ENCODE measurements around the gene SEC61A1.

The SEC61A1 gene

GRCh38 chr3:128076483-128077201 lies 24.4 kb downstream of the SEC61A1 start:
- no peak for TF ChIP-seq CTCF (IDR thresholded peaks at IDR 0.05; ENCODE audit: low read depth, low read length, missing control alignments)
- H3K4me3 ChIP-seq (replicated peaks; ENCODE audit: low read depth, low read length), result no peak overlapping the region
- no peak for DNase-seq (ENCODE audit: extremely low read depth, low read depth)

GRCh38 chr3:128077202-128077624 lies 25.0 kb downstream of the SEC61A1 start:
- no peak overlapping the region for H3K4me3 ChIP-seq (replicated peaks; ENCODE audit: low read depth, low read length)
- DNase-seq (ENCODE audit: extremely low read depth, low read depth), result no peak
- TF ChIP-seq CTCF (IDR thresholded peaks at IDR 0.05; ENCODE audit: low read depth, low read length, missing control alignments), result no peak

- no peak overlapping the region for H3K4me3 ChIP-seq (replicated peaks; ENCODE audit: low read depth, low read length)
Measured at GRCh38 chr3:128077665-128078064, 25.4 kb downstream of the SEC61A1 start.

GRCh38 chr3:128078322-128078721 lies 26.1 kb downstream of the SEC61A1 start:
- no peak for DNase-seq (ENCODE audit: extremely low read depth, low read depth)

More at GRCh38 chr3:128077665-128078064, 25.4 kb downstream of the SEC61A1 start:
- TF ChIP-seq CTCF (IDR thresholded peaks at IDR 0.05; ENCODE audit: low read depth, low read length, missing control alignments), result no peak
- no peak for DNase-seq (ENCODE audit: extremely low read depth, low read depth)

GRCh38 chr3:128078875-128079274 lies 26.6 kb downstream of the SEC61A1 start:
- TF ChIP-seq CTCF (IDR thresholded peaks at IDR 0.05; ENCODE audit: low read depth, low read length, missing control alignments), result no peak
- no peak for DNase-seq (ENCODE audit: extremely low read depth, low read depth)
- H3K4me3 ChIP-seq (replicated peaks; ENCODE audit: low read depth, low read length), result no peak overlapping the region

More at GRCh38 chr3:128078322-128078721, 26.1 kb downstream of the SEC61A1 start:
- TF ChIP-seq CTCF (IDR thresholded peaks at IDR 0.05; ENCODE audit: low read depth, low read length, missing control alignments), result no peak
- H3K4me3 ChIP-seq (replicated peaks; ENCODE audit: low read depth, low read length), result no peak overlapping the region

- no peak for DNase-seq (ENCODE audit: extremely low read depth, low read depth)
- TF ChIP-seq CTCF (IDR thresholded peaks at IDR 0.05; ENCODE audit: low read depth, low read length, missing control alignments), result no peak
- no peak overlapping the region for H3K4me3 ChIP-seq (replicated peaks; ENCODE audit: low read depth, low read length)
Measured at GRCh38 chr3:128079823-128080222, 27.6 kb downstream of the SEC61A1 start.
